PFSK-1 (cell line): Measurements from ENCODE around the gene GPC3.

Experiments used
- FOXP2 ChIP-seq: optimal IDR thresholded peaks from 2 replicates; pipeline ENCODE3; 2011; ENCODE audit warnings: borderline replicate concordance, control low read depth, inconsistent platforms; ENCODE audit not compliant: insufficient read depth; ENCODE audit errors: extremely low read length, extremely low read depth
- POLR2AphosphoS5 ChIP-seq: IDR thresholded peaks from 2 replicates; pipeline ENCODE4 v1.6.1; 2012; ENCODE audit warnings: low read depth, mild to moderate bottlenecking, control low read depth, low read length, moderate library complexity
- SIN3A ChIP-seq: IDR thresholded peaks from 2 replicates; pipeline ENCODE4 v1.6.1; 2012; ENCODE audit warnings: mild to moderate bottlenecking, low read length, moderate library complexity, borderline replicate concordance; ENCODE audit not compliant: insufficient read depth
- TAF1 ChIP-seq: IDR thresholded peaks from 2 replicates; pipeline ENCODE4 v1.6.1; 2012; ENCODE audit warnings: low read length, control low read depth, borderline replicate concordance; ENCODE audit not compliant: insufficient read depth
- TF ChIP-seq, protein P1 (sequence below), 2 experiments: IDR thresholded peaks; 2 replicates each; pipeline versions ENCODE4 v1.6.1 to v1.8.0; 2011 to 2012; ENCODE audit warnings: low read depth in 2 of 2, low read length in 2 of 2, control low read depth in 1 of 2, inconsistent platforms in 1 of 2, mild to moderate bottlenecking in 1 of 2, moderate library complexity in 1 of 2; ENCODE audit not compliant: insufficient read depth in 1 of 2

GPC3 gene

DNA sequence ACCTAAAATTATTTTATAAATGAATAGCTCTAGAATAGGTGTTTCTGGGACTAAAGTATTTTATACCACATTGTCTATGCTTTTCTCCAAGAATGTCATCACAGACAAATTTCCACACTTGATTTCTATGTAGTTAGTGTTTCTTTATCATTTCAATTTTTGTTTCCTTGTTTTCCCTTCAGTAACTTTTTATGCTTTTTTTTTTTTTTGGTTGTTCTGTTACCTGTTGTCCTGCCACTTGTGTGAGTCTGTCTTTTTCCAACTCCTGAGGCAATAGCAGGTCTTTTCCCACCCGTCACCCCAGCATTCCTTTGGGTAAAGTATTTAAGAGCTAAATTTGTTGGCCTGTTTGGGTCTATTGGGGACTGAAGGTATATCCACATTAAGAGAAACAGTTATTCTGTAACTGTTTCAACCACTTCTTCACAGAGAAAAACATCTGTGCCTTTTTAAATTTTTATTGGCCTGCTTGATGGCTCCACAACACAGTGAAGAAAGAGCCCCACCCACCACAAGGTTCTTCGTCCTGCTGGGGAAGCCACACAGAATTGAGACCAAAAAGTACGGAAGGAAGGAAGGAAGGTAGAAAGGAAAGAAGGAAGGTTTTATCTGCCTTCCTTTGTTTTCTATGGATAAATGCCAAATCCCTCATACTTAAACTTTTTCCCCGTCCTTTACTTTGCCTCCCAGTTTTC is 17.7 kb upstream of the GPC3 start:
- TF ChIP-seq, protein P1, sequence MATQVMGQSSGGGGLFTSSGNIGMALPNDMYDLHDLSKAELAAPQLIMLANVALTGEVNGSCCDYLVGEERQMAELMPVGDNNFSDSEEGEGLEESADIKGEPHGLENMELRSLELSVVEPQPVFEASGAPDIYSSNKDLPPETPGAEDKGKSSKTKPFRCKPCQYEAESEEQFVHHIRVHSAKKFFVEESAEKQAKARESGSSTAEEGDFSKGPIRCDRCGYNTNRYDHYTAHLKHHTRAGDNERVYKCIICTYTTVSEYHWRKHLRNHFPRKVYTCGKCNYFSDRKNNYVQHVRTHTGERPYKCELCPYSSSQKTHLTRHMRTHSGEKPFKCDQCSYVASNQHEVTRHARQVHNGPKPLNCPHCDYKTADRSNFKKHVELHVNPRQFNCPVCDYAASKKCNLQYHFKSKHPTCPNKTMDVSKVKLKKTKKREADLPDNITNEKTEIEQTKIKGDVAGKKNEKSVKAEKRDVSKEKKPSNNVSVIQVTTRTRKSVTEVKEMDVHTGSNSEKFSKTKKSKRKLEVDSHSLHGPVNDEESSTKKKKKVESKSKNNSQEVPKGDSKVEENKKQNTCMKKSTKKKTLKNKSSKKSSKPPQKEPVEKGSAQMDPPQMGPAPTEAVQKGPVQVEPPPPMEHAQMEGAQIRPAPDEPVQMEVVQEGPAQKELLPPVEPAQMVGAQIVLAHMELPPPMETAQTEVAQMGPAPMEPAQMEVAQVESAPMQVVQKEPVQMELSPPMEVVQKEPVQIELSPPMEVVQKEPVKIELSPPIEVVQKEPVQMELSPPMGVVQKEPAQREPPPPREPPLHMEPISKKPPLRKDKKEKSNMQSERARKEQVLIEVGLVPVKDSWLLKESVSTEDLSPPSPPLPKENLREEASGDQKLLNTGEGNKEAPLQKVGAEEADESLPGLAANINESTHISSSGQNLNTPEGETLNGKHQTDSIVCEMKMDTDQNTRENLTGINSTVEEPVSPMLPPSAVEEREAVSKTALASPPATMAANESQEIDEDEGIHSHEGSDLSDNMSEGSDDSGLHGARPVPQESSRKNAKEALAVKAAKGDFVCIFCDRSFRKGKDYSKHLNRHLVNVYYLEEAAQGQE (IDR thresholded peaks at IDR 0.05; ENCODE audit: insufficient read depth in 1 of 2, low read depth in 2 of 2, low read length in 2 of 2) = no peak
- TF ChIP-seq FOXP2 = no peak

DNA sequence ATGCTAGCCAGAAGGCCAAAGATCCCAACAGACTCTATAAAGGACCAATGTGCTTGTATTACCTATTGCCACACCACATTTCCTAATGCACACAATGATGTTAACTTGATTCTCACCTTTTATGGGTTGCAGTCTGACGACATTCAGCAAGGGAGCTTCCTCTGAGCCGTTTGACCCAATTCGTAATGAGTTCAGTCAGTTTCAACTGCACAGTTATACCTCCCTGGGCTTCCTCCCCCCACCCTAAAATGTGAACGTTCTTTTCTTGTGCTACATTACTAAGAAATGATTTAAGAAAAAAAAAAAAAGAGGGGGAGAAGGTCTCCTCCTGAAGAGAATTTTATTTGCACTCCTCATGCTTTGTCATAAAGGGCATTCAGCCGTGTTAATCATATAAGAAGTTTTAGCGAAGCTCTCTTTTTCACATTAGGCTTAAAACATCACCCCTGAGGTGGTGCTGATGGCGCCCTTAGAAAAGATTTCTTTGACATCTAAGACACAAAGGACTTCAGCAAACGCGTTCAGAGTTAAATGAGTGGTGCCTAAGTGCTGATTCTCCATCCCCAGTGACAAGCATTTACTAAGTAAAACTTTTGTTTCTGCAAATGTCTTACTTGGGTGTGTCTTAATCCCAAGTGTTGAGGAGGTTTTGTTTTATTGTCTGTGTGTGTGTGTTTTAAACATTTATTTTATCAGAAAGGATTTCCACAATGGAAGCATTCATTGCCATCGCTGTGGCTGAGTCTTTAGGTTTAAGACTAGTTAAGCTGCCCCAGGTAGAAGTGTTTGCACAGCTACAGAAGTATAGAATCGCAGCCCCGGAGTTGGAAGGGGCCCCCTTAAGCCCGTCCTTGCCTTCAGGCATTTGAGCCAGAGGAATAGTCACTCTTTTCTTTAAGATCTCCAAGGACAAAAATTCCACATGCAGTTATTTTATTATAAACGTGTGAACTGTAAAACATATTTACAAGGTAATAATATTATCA is 15.2 kb upstream of the GPC3 start:
- no peak for TF ChIP-seq TAF1
- TF ChIP-seq POLR2AphosphoS5 = no peak
- no peak for TF ChIP-seq FOXP2
- TF ChIP-seq, protein P1 (IDR thresholded peaks at IDR 0.05; ENCODE audit: insufficient read depth in 1 of 2, low read depth in 2 of 2, low read length in 2 of 2) = no peak
- no peak for TF ChIP-seq SIN3A

DNA sequence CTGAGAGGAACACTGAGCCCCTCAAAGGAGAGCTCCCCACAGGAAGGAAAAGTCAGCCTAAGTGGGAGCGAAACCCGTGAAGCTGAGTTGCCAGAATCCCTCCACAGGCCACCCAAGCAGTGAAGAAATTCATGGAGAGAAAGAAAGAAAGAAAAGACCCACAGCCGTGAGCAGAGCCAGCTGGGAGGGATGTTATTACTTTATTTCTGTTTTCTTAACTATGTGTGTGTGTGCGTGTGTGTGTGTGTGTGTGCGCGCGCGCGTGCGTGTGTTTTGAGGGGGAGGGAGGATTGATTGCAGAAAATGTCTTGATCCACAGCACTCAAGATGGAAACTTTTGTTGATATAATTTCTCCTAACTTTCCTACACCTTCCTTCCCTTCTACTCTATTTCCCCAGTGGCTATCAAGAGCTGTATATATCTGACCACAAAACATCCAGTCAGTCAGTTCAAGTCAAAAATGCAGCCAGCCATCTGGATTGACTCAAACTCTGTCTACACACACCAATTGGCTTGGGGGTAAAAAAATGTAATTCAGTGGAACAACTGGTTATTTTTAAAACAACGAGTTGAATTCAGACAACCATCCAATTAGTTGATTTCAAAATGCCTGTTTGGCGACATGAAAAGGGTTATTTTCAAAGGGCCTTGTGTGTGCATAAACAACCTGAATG is 13.8 kb upstream of the GPC3 start:
- TF ChIP-seq SIN3A = no peak
- TF ChIP-seq TAF1 = no peak
- no peak for TF ChIP-seq POLR2AphosphoS5
- TF ChIP-seq, protein P1 (IDR thresholded peaks at IDR 0.05; ENCODE audit: insufficient read depth in 1 of 2, low read depth in 2 of 2, low read length in 2 of 2) = no peak
- TF ChIP-seq FOXP2 = no peak

DNA sequence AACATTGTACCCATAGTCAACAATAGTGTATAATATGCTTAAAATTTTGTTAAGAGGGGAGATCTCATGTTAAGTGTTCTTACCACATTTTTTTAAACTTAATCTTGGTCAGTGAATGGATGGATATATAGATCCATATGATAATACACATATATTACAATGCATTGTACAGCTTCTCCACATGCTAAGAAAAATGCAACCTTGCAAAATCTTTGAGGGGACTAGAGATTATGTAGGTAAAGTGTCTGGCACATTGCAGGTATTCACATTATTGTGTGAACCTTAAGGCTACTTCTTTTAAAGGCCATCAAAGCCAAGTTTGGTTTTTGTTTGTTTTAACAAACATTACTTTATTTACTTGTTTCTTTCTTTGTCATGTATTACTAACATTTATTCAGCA is 10.4 kb upstream of the GPC3 start:
- TF ChIP-seq SIN3A = no peak
- TF ChIP-seq FOXP2 = no peak
- no peak for TF ChIP-seq TAF1
- TF ChIP-seq POLR2AphosphoS5 = no peak
- TF ChIP-seq, protein P1 (IDR thresholded peaks at IDR 0.05; ENCODE audit: insufficient read depth in 1 of 2, low read depth in 2 of 2, low read length in 2 of 2) = no peak
